Neural cell (in vitro differentiated cells): ENCODE measurements around the gene RAD51B. TPM values are rescaled to one million over a fixed set of nuclear protein-coding genes. Genes with fewer than 3 reads are reported as not detected.

Experiments
- H2AFZ ChIP-seq: fragments of 200-600, 300-800 bp; sonication (generic), shearing (Covaris generic); 2 replicates; pipeline ENCODE4 v1.6.0; 2014; ENCODE audit warnings: low read depth, mild to moderate bottlenecking, antibody characterized with exemption, low read length, moderate library complexity
- H3F3A ChIP-seq: fragments of 200-600 bp; shearing (Covaris generic); 2 replicates; pipeline ENCODE4 v1.6.1; 2016; ENCODE audit warnings: mild to moderate bottlenecking, moderate library complexity, mixed read lengths, antibody characterized with exemption, low read length; ENCODE audit not compliant: insufficient read depth, poor library complexity, severe bottlenecking
- H3K27ac ChIP-seq: fragments of 200-600, 300-800 bp; sonication (generic), shearing (Covaris generic); 2 replicates; pipeline ENCODE4 v1.5.1; 2014; ENCODE audit warnings: mild to moderate bottlenecking, low read length, moderate library complexity
- H3K27me3 ChIP-seq: fragments of 300-800, 200-600 bp; sonication (generic), shearing (Covaris generic); 2 replicates; pipeline ENCODE4 v1.6.0; 2014; ENCODE audit warnings: mild to moderate bottlenecking, low read depth, low read length, moderate library complexity; ENCODE audit not compliant: insufficient read depth
- H3K36me3 ChIP-seq: fragments of 300-800, 200-600 bp; sonication (generic), shearing (Covaris generic); 2 replicates; pipeline ENCODE4 v1.5.1; 2014; ENCODE audit warnings: mild to moderate bottlenecking, antibody characterized with exemption, low read length, moderate library complexity; ENCODE audit not compliant: insufficient read depth
- H3K4me2 ChIP-seq: fragments of 300-800, 200-600 bp; sonication (generic), shearing (Covaris generic); 2 replicates; pipeline ENCODE4 v1.6.0; 2014; ENCODE audit warnings: mild to moderate bottlenecking, low read length
- H3K4me3 ChIP-seq: fragments of 300-800, 200-600 bp; sonication (generic), shearing (Covaris generic); 2 replicates; pipeline ENCODE4 v1.5.1; 2014; ENCODE audit warnings: mild to moderate bottlenecking, low read length, moderate library complexity
- H3K79me2 ChIP-seq: fragments of 200-600 bp; shearing (Covaris generic); replicated peaks from 2 replicates; pipeline ENCODE4 v1.6.0; 2014; ENCODE audit warnings: mild to moderate bottlenecking, low read length, moderate library complexity; ENCODE audit not compliant: insufficient read depth
- H3K9ac ChIP-seq: fragments of 300-800, 200-600 bp; sonication (generic), shearing (Covaris generic); 2 replicates; pipeline ENCODE4 v1.6.1; 2016; ENCODE audit warnings: mild to moderate bottlenecking, low read length, mixed read lengths
- H3K9me2 ChIP-seq: fragments of 200-600 bp; shearing (Covaris generic); 2 replicates; pipeline ENCODE4 v1.6.1; 2016; ENCODE audit warnings: mild to moderate bottlenecking, low read length, mixed read lengths; ENCODE audit not compliant: insufficient read depth
- H3K9me3 ChIP-seq: fragments of 200-600, 300-800 bp; sonication (generic), shearing (Covaris generic); 2 replicates; pipeline ENCODE4 v1.6.1; 2016; ENCODE audit warnings: mild to moderate bottlenecking, mixed run types, low read length, moderate library complexity, mixed read lengths
- H4K20me1 ChIP-seq: fragments of 200-600 bp; shearing (Covaris generic); 2 replicates; pipeline ENCODE4 v1.6.1; 2016; ENCODE audit warnings: mild to moderate bottlenecking, mixed run types; ENCODE audit not compliant: insufficient read depth
- EP300 ChIP-seq: fragments of 450-650 bp; conservative IDR thresholded peaks from 2 replicates; pipeline ENCODE4 v1.6.1; 2014; ENCODE audit warnings: antibody characterized with exemption, mild to moderate bottlenecking, moderate library complexity; ENCODE audit not compliant: poor library complexity, severe bottlenecking
- EZH2 ChIP-seq: fragments of 200-600, 300-800 bp; shearing (Covaris generic), sonication (generic); IDR thresholded peaks from 2 replicates; pipeline ENCODE4 v1.6.1; 2014; ENCODE audit warnings: antibody characterized with exemption, low read length, borderline replicate concordance, mild to moderate bottlenecking; ENCODE audit not compliant: insufficient read depth, poor library complexity, severe bottlenecking
- MXI1 ChIP-seq: fragments of 450-650 bp; conservative IDR thresholded peaks from 2 replicates; pipeline ENCODE4 v1.6.1; 2014; ENCODE audit warnings: antibody characterized with exemption, mild to moderate bottlenecking; ENCODE audit not compliant: poor library complexity, severe bottlenecking
- POLR2AphosphoS5 ChIP-seq: IDR thresholded peaks from 2 replicates; pipeline ENCODE4 v1.6.1; 2012
- RAD21 ChIP-seq: fragments of 450-650 bp; conservative IDR thresholded peaks from 2 replicates; pipeline ENCODE4 v1.6.1; 2014; ENCODE audit warnings: antibody characterized with exemption, mild to moderate bottlenecking, moderate library complexity
- SMC3 ChIP-seq: fragments of 450-650 bp; conservative IDR thresholded peaks from 2 replicates; pipeline ENCODE4 v1.6.1; 2014; ENCODE audit warnings: antibody characterized with exemption, mild to moderate bottlenecking, moderate library complexity; ENCODE audit not compliant: poor library complexity
- TAF1 ChIP-seq: IDR thresholded peaks from 2 replicates; pipeline ENCODE4 v1.6.1; 2012; ENCODE audit warnings: low read depth
- polyA plus RNA-seq: library from polyadenylated mRNA; depleted of rRNA; stranded (reverse); fragments of >200 nt; gene quantifications from 2 replicates; pipeline ENCODE4 v1.2.3, GENCODE V29; 2014
- TF ChIP-seq, protein P1 (sequence below): fragments of 450-650 bp; IDR thresholded peaks from 2 replicates; pipeline ENCODE4 v1.5.1; 2014; ENCODE audit warnings: antibody characterized with exemption, mild to moderate bottlenecking, moderate library complexity; ENCODE audit not compliant: poor library complexity, severe bottlenecking
- TF ChIP-seq, protein P2 (sequence below): IDR thresholded peaks from 2 replicates; pipeline ENCODE4 v1.6.1; 2012; ENCODE audit warnings: borderline replicate concordance

Gene RAD51B
- polyA plus RNA-seq, 1 donor from 2014 or later: 3.1 TPM

- no peak overlapping the region for H2AFZ ChIP-seq
- no peaks in the 10 kb centered on the region for H3K36me3 ChIP-seq
- no peaks in the 10 kb centered on the region for H3K27me3 ChIP-seq
- H3K9ac ChIP-seq: no peak overlapping the region
- no peaks in the 10 kb centered on the region for H3K79me2 ChIP-seq
- TF ChIP-seq, protein P1, sequence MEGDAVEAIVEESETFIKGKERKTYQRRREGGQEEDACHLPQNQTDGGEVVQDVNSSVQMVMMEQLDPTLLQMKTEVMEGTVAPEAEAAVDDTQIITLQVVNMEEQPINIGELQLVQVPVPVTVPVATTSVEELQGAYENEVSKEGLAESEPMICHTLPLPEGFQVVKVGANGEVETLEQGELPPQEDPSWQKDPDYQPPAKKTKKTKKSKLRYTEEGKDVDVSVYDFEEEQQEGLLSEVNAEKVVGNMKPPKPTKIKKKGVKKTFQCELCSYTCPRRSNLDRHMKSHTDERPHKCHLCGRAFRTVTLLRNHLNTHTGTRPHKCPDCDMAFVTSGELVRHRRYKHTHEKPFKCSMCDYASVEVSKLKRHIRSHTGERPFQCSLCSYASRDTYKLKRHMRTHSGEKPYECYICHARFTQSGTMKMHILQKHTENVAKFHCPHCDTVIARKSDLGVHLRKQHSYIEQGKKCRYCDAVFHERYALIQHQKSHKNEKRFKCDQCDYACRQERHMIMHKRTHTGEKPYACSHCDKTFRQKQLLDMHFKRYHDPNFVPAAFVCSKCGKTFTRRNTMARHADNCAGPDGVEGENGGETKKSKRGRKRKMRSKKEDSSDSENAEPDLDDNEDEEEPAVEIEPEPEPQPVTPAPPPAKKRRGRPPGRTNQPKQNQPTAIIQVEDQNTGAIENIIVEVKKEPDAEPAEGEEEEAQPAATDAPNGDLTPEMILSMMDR: no peak
- no peak for TF ChIP-seq SMC3
- TF ChIP-seq TAF1: no peak
- TF ChIP-seq EZH2: no peak
- TF ChIP-seq EP300: no peak
- no peak for TF ChIP-seq POLR2AphosphoS5
- TF ChIP-seq, protein P2, sequence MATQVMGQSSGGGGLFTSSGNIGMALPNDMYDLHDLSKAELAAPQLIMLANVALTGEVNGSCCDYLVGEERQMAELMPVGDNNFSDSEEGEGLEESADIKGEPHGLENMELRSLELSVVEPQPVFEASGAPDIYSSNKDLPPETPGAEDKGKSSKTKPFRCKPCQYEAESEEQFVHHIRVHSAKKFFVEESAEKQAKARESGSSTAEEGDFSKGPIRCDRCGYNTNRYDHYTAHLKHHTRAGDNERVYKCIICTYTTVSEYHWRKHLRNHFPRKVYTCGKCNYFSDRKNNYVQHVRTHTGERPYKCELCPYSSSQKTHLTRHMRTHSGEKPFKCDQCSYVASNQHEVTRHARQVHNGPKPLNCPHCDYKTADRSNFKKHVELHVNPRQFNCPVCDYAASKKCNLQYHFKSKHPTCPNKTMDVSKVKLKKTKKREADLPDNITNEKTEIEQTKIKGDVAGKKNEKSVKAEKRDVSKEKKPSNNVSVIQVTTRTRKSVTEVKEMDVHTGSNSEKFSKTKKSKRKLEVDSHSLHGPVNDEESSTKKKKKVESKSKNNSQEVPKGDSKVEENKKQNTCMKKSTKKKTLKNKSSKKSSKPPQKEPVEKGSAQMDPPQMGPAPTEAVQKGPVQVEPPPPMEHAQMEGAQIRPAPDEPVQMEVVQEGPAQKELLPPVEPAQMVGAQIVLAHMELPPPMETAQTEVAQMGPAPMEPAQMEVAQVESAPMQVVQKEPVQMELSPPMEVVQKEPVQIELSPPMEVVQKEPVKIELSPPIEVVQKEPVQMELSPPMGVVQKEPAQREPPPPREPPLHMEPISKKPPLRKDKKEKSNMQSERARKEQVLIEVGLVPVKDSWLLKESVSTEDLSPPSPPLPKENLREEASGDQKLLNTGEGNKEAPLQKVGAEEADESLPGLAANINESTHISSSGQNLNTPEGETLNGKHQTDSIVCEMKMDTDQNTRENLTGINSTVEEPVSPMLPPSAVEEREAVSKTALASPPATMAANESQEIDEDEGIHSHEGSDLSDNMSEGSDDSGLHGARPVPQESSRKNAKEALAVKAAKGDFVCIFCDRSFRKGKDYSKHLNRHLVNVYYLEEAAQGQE: no peak
- TF ChIP-seq MXI1: no peak
- no peak for TF ChIP-seq RAD21
- no peak overlapping the region for H3K27ac ChIP-seq
- H3K9me3 ChIP-seq: peaks cover 4% of the 10 kb centered on the region
- no peaks in the 10 kb centered on the region for H3K9me2 ChIP-seq
- H3F3A ChIP-seq: no peaks in the 10 kb centered on the region
- no peaks in the 10 kb centered on the region for H4K20me1 ChIP-seq
- no peak overlapping the region for H3K4me3 ChIP-seq
- H3K4me2 ChIP-seq: no peak overlapping the region
These were observed 107.7 kb downstream of the RAD51B start for GRCh38 chr14:67927244-67927643.

DNA sequence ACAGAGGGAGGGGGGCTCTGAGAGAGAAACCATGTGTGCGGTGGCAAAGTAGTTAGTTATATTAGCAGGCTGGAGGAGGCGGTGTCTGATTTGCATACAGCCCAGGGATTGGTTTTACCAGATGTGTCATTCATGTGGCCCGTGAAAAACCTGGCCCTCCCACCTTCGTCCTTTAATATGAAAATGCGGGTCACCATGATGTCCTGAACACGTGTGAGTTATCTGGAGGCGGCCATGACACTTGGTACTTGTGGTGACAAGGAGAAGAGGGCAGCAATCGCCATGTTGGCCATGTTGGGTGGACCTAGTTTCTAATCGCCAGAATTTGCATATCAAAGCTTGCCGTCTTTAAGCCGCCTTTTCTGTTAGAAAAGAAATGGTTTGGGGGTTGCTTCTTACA, 108.8 kb downstream of the RAD51B start:
- Histone ChIP-seq H3F3A (no peaks in the 10 kb centered on the region), H3K27ac (no peak overlapping the region), H3K36me3 (no peaks in the 10 kb centered on the region), H3K4me2 (no peak overlapping the region), H3K79me2 (no peaks in the 10 kb centered on the region), H2AFZ (no peak overlapping the region), H3K9me2 (no peaks in the 10 kb centered on the region), H3K4me3 (no peak overlapping the region), H4K20me1 (no peaks in the 10 kb centered on the region), H3K9ac (no peak overlapping the region), H3K9me3 (peaks cover 4% of the 10 kb centered on the region), H3K27me3 (no peaks in the 10 kb centered on the region)
- TF ChIP-seq RAD21 (no peak), EZH2 (no peak), POLR2AphosphoS5 (no peak)
- TF ChIP-seq, protein P2: no peak
